Testis (tissue), 3 donors: ENCODE results near the gene ITGA8. TPM values are rescaled to one million over a fixed set of nuclear protein-coding genes. Genes with fewer than 3 reads are reported as not detected.

Source experiments
- DNase-seq: peaks from one replicate; pipeline ENCODE4 v3.0.0-alpha.2; 2019
- H3K27ac ChIP-seq, 2 donors: fragments of 200-600 bp; sonication (generic); one replicate each; pipeline ENCODE4 v1.5.1; 2019
- H3K27me3 ChIP-seq: fragments of 200-600 bp; sonication (generic); one replicate; pipeline ENCODE4 v1.5.1; 2019
- H3K36me3 ChIP-seq: fragments of 200-600 bp; sonication (generic); one replicate; pipeline ENCODE4 v1.5.1; 2017; ENCODE audit warnings: low read depth; ENCODE audit errors: missing control alignments
- H3K4me1 ChIP-seq: fragments of 200-600 bp; sonication (generic); one replicate; pipeline ENCODE4 v1.5.1; 2019
- H3K4me3 ChIP-seq, 2 donors: fragments of 200-600 bp; sonication (generic); one replicate each; pipeline ENCODE4 v1.5.1; 2017 to 2019
- H3K9me3 ChIP-seq: fragments of 200-600 bp; sonication (generic); one replicate; pipeline ENCODE4 v1.5.1; 2017
- CTCF ChIP-seq, 3 experiments: fragments of 450-650 bp in 2 of 3; fragments of 200-600 bp in 1 of 3; sonication (generic) in 1 of 3; IDR thresholded peaks; one replicate each; pipeline ENCODE4 v1.5.1; 2016 to 2019; ENCODE audit warnings: antibody characterized with exemption in 3 of 3, mild to moderate bottlenecking in 2 of 3, moderate library complexity in 1 of 3
- POLR2A ChIP-seq: fragments of 450-650 bp; IDR thresholded peaks from one replicate; pipeline ENCODE4 v1.6.1; 2017; ENCODE audit warnings: antibody characterized with exemption, mild to moderate bottlenecking, moderate library complexity
- WGBS, 2 donors: methylation state at CpG; one replicate each; pipeline ENCODE4 v1.1.5; 2018; 5-methylcytosine and 5-hydroxymethylcytosine counted together
- intact Hi-C: fragments of 100-400 bp; cut with DNase I; formaldehyde crosslinking; loops from one replicate; pipeline ENCODE4 v1.15.1; 2023; ENCODE audit warnings: low total_unique reads
- polyA plus RNA-seq: library from polyadenylated mRNA; stranded (reverse); fragments of 350-450 nt; fragmentation: Illumina TruSeq; extraction: RNeasy Lipid Tissue Mini Kit (QIAGEN cat#74804); gene quantifications from one replicate; pipeline ENCODE4 v1.2.3, GENCODE V29; 2014; ENCODE audit warnings: low read depth, low replicate concordance; ENCODE audit not compliant: insufficient read depth
- total RNA-seq, 2 donors: library from RNA; depleted of rRNA; stranded (reverse); fragments of >200 nt; gene quantifications; one replicate each; pipeline ENCODE4 v1.2.3, GENCODE V29; 2016

Gene ITGA8
- total and polyA plus RNA-seq, 3 donors from 2014 or later, result 0.68 to 6.9 (median 0.79) TPM

- Histone ChIP-seq H3K27ac (no peak overlapping the region), H3K9me3 (no peaks in the 10 kb centered on the region), H3K4me3 (no peak overlapping the region), H3K27me3 (no peaks in the 10 kb centered on the region), H3K36me3 (no peaks in the 10 kb centered on the region), H3K4me1 (no peaks in the 10 kb centered on the region)
- intact Hi-C loops, result no loop called here
- no peak for DNase-seq
- 93 to 94% methylated on average over 4 of the region's 4 CpGs for WGBS, 2 donors
- TF ChIP-seq POLR2A, result no peak
- TF ChIP-seq CTCF (IDR thresholded peaks at IDR 0.05), result no peak
Observed at GRCh38 chr10:15591937-15592336, 127.8 kb downstream of the ITGA8 start.

- no peak for TF ChIP-seq POLR2A
- TF ChIP-seq CTCF (IDR thresholded peaks at IDR 0.05), result no peak
- Histone ChIP-seq H3K27ac (no peak overlapping the region), H3K27me3 (no peaks in the 10 kb centered on the region), H3K9me3 (no peaks in the 10 kb centered on the region), H3K4me1 (no peaks in the 10 kb centered on the region), H3K4me3 (no peak overlapping the region), H3K36me3 (no peaks in the 10 kb centered on the region)
- 93 to 99% methylated on average over 2 of the region's 2 CpGs for WGBS, 2 donors
- DNase-seq, result no peak
- intact Hi-C loops, result no loop called here
Observed at GRCh38 chr10:15591431-15591830, 128.3 kb downstream of the ITGA8 start.

- intact Hi-C loops, result no loop called here
- H3K4me3 ChIP-seq, result no peak overlapping the region
- no peak overlapping the region for H3K27ac ChIP-seq
- H3K36me3 ChIP-seq, result no peaks in the 10 kb centered on the region
- H3K9me3 ChIP-seq, result no peaks in the 10 kb centered on the region
- no peaks in the 10 kb centered on the region for H3K27me3 ChIP-seq
- no peak for DNase-seq
- no peaks in the 10 kb centered on the region for H3K4me1 ChIP-seq
- TF ChIP-seq CTCF (IDR thresholded peaks at IDR 0.05) (no peak), POLR2A (no peak)
- 86 to 87% methylated on average over 9 of the region's 9 CpGs for WGBS, 2 donors
Observed at GRCh38 chr10:15588635-15589508, 130.8 kb downstream of the ITGA8 start.

- Histone ChIP-seq H3K27me3 (no peaks in the 10 kb centered on the region), H3K36me3 (no peaks in the 10 kb centered on the region), H3K9me3 (no peaks in the 10 kb centered on the region), H3K4me1 (no peaks in the 10 kb centered on the region), H3K27ac (no peak overlapping the region), H3K4me3 (no peak overlapping the region)
- intact Hi-C loops, result no loop called here
- DNase-seq, result no peak
- TF ChIP-seq POLR2A (no peak), CTCF (IDR thresholded peaks at IDR 0.05) (no peak)
- WGBS, 2 donors, result 87 to 91% methylated on average over 5 of the region's 5 CpGs
Observed at GRCh38 chr10:15588151-15588550, 131.6 kb downstream of the ITGA8 start.

GRCh38 chr10:15587271-15587670, 132.5 kb downstream of the ITGA8 start:
- WGBS, 2 donors, result 85 to 91% methylated on average over 3 of the region's 3 CpGs
- Histone ChIP-seq H3K36me3 (no peaks in the 10 kb centered on the region), H3K4me3 (no peak overlapping the region), H3K9me3 (no peaks in the 10 kb centered on the region), H3K27ac (no peak overlapping the region), H3K4me1 (no peaks in the 10 kb centered on the region), H3K27me3 (no peaks in the 10 kb centered on the region)
- DNase-seq, result no peak
- intact Hi-C loops, result no loop called here
- no peak for TF ChIP-seq POLR2A
- no peak for TF ChIP-seq CTCF (IDR thresholded peaks at IDR 0.05)
